GM19035 (cell line): ENCODE results near the gene CTR9.

Source experiments
- ATAC-seq: cut with Tn5 transposase; IDR thresholded peaks from one replicate; pipeline ENCODE4 v1.9.1; 2021; ENCODE audit not compliant: unreplicated experiment

The CTR9 gene

DNA sequence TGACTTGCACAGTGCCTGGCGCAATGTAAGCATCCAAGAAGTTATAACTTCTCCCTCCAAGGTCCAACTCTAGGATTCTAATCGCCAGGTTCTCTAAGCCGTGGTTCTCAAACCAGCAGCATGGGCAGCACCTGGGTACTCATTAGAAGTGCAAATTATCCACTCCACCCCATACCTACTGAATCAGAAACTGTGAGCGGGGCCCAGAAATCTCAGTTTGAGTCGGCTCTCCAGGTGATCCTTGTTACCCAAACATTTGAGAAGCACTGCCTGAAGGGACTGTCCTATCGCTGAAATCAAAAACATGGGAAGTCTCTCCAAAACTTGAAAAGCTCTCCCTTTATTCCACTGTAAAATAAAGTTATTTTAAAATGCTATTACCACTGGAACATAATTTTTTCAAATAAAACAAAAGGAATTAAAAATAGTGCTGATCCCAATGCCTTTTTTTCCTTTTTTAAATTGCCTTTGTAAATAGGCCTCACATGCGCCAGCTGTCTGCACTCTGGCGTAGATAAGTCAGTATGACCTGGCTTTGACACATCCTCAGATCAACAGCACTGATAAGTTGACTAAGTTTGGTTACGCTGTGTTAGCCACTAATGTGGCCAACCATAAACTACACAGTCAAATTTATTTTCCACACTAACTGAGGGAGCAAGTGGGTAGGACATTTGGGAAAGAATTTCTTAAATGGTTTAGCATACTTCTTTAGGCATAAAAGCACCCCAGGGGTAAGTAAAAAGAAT lies 8.4 kb upstream of the CTR9 start:
- ATAC-seq: no peak

DNA sequence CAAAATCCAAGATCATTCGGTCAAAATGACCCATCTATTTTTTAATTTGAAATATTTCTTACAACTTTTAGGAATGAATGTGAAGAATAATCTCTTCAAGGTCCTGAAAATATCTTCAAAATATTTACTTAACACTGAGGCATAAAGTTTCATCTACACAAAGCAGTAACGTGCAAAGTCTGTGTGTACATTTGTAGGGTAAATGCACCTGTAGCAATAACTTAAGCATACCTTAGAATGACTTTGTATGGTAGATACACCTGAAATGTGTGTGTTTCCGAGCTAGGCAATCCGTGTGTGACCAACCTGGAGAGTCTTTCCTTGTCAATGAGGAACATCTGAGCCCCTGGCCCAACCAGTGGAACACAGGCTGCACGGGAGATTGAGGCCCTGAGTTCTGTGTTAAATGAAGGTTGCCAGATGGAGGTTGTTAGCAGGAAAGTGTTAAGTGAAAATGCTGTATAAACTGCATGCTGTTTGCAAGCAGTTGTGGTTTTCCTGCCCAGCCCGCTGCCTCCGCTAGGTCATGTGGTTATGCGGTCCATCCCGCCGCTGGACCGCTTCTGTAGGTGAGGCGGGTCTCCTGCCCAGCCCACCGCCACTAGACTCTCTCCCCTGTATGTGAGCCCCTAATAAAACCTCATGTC lies 7.6 kb upstream of the CTR9 start:
- no peak for ATAC-seq

DNA sequence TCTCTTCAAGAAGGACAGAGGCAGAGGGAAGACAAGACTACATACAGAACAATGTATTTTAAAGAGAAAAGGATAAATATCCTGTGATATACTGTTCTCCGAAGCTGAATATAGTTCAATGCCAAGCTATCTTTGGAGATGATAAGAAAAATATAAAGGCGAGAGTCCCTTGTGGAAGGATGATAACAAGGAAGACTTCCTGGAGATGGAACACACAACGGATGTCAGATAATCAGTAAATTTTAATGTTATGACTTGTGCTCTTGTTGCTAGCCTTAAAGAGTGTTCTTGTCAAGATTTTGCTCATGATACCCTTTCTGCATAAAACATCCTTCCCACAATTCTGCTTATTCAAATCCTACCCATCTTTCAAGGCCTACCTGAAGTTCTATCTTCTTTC lies 6.8 kb upstream of the CTR9 start:
- ATAC-seq: no peak

DNA sequence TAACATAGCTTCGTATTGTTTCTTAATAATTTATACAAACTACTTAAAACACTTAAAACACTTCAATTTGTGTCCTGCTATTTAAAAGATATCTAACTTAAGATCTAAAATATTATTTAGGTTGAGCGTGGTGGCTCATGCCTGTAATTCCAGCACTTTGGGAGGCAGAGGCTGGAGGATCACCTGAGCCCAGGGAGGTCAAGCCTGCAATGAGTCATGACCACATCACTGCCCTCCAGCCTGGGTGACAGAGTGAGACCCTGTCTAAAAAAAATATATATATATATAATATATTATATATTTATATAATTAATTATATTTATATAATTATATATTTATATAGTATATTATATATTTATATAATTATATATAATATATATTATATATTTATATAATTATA lies 4.2 kb upstream of the CTR9 start:
- ATAC-seq: no peak

DNA sequence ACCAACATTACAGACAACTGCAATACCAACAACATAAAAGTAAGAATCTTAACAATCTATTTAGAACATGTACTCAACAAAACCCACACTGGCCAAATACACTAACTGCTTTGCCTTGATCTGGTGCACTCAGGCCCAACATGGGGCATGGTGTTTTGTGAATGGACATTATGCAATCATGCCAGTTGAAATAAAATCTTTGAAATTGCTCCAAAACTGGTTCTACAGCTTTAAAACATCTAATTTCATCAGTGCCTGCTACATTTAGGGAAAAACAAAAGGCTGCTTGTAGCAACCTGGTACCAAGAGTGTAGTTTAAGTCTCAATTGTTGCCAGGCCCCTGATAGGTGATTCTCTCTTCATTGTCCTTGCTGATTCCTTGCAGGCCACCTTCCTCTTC lies 3.3 kb upstream of the CTR9 start:
- no peak for ATAC-seq

DNA sequence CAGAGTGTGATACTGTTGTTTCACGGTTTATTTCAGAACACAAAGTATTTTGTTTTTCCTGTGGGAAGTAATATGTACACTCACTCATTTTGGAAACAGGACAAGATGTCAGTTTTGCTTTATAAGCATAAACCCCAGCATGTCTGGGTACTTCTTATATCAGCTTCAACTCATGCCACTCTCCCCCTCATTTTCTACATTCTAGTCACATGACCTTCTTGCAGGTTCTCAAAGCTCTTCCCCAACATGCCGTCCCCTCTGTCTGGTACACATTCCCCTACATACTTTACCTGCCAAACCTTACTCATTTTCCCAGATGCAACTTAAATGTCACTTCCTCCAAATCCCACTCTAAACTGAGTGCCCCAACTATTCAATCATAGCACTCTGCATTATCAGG lies 1.6 kb upstream of the CTR9 start:
- ATAC-seq: no peak

DNA sequence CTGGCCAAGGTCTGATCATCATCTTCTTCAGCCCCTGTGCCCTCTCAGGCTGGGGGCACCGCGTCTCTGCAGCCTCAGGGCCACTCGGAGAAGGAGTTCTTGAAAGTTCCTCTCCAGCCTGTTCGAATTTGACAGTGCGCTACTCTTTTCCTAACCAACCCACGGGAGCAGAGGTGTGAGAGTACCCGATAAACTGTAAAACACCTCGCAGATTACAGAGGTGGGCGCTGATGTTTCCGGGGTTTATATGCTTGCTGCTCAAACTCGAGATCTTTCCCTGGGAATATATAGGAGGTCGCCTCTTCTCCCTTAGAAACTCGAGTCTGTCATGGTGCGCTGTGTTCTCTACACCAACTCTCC lies 515 bp downstream of the CTR9 start:
- peak; percentile 34 for ATAC-seq

DNA sequence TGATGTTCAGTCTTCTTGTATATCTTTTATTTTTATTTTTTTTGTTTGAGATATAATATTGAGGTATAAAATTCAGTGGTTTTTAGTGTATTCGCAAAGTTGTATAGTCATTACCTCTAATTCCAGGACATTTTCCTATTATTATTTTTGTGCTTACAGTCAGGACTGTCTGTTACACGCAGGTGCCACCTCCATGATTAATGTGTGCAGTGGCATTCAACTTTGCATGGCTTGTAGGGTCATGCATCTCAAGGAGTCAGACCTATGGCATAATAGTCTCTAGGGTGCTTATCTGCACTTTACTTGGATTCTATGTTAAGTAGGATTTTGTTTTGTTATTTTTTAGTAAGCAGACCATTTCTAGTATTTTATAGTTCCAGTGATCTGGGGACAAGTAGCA lies 1.0 kb downstream of the CTR9 start:
- no peak for ATAC-seq

DNA sequence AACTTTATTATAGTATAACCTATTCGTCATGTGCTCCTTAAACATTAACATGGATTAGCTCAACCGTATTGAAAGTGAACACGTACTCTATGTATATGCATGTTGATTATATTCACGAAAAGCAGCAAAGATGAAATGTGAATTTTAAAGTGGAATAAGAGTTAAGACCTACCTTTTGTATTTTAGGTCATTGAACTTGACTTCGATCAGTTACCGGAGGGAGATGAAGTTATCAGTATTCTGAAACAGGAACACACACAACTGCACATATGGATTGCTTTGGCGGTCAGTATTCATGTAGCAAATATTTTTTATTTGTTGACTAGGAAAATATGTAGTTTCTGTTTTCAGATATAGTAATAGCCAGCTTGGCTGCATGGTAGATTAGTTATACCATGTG lies 1.4 kb downstream of the CTR9 start:
- ATAC-seq: no peak

DNA sequence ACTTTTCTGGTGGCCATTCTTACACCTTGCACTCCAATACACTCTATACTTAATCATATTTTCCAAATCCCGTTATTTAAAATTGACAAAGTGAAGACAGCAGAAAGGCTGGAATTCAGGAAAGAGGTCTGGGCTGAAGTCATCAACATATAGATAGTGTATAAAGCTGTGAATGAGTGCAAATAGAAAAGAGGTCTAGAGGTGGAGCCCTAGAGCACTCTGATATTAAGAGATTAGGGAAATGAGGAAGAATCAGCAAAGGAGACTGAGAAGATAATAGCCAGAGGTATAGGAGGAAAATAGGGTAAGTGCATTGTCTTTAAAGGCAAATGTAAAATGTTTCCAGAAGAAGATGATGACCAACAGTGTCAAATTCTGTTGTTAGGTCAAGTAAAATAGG lies 7.9 kb downstream of the CTR9 start:
- ATAC-seq: no peak

DNA sequence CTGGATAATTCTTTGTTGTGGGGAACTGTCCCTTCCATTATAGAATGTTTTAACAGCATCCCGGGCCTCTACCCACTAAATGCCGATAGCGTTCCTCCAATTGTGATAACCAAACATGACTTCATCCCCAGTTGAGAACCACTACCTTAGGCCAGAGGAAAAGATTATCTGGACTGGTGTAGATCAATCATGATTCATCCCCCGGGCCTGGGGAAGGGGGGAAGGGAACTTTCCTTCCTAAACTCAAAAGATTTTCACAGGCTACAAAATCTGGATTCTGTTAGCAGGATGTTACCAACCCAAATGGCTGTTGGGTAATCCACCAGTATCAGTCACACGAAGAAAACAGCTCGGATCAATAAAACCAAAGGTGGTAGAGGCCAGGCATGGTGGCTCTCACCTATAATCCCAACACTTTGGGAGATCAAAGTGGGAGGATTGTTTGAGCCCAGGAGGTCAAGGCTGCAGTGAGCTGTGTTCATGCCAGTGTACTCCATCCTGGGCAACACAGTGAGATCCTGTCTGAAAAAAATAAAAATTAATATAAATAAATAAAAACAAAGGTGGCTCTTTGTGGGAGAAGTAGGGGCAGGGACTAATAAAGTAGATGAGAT lies 10.1 kb downstream of the CTR9 start:
- no peak for ATAC-seq

DNA sequence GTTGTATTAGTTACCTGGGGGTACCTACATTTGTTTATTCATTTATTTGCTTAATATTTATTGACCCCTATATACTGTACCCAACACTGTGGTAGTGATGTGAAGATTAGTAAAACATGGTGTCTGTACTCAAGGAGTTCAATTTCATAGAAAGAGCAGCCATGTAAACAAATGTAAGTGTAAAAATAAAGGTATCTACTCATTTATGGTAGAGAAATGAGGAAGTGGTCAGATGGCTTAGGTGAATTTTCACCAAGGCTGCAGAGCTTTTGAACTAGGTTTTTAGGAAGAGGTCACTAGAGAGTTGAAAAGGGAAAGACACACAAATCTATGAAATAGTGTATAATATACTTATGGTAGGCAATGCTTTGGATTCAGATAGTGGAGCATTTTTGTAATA lies 11.1 kb downstream of the CTR9 start:
- ATAC-seq: peak; percentile 85

DNA sequence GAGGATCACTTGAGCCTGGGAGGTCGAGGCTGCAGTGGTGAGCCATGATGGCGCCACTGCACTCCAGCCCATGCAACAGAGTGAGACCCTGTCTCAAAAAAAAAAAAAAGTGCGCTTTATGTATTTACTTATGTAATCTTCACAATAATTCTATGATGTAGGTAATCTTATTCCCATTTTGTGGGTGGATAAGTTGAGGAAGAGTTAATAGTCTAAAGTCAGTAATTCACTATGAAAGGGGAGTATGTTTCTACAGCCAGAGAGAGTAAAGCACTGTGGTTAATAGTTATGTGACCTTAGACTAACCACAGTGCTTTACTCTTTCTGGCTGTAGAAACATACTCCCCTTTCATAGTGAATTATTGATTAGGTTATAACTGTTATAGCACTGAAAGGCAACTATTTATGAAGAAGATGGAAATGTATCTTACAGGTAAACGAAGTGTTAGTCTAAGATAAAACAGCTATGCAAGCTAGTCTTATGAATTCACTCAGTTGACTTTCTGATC lies 11.9 kb downstream of the CTR9 start:
- no peak for ATAC-seq

DNA sequence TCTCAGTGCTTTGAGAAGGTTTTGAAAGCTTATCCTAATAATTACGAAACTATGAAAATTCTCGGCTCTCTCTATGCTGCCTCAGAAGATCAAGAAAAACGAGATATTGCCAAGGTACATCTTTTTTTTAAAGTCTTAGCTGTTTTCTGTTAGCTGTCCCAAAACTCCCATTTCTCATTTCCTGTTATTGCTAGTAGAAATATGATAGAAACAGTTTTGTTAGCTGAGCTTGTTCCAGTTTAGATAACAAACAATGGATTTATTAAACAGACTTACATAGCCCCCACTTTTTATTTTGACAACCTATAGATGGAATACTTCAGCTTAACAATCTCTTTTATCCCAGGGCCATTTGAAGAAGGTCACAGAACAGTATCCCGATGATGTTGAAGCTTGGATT lies 12.7 kb downstream of the CTR9 start:
- no peak for ATAC-seq

DNA sequence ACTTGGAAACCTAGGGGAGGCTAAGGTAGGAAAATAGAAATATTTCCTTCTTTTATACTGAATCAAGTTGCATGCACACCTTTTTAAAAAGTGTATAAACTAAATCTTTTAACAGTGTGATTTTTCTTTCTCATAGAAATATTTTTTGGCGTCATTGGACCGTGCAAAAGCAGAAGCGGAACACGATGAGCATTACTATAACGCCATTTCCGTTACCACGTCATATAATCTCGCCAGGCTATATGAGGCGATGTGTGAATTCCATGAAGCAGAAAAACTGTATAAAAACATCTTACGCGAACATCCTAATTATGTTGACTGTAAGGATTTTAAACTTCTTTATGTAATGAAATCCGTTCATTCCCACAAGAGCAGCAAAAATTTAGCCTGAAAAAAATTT lies 13.4 kb downstream of the CTR9 start:
- ATAC-seq: no peak

DNA sequence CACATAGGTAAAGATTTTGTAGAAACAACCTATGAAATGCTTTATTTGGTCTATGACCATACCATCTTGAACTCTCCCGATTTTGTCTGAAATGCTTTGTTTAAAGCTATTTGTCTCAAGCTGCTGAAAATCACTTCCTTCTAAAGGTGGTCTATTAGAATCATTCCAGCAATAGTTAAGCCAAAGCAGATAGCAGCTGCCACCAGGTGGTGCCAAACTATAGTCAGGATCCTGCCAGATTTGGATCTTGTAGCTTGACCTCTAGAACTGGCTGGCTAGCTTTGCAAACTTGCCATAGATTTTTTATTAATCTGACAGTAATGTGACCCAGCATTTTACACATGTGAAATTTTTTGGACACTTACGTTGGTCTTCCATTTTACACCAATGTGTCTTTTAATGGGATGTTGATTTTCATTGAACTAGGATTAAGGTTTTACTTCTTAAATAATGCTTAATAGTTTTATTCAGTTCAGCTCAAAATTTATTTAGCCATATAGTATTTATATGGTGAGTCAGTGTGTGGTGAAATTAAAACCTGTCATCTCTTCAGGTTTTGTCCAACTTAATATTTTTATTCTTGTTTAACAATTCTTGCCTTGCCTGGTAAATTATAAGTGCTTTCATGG lies 19.7 kb downstream of the CTR9 start:
- no peak for ATAC-seq

DNA sequence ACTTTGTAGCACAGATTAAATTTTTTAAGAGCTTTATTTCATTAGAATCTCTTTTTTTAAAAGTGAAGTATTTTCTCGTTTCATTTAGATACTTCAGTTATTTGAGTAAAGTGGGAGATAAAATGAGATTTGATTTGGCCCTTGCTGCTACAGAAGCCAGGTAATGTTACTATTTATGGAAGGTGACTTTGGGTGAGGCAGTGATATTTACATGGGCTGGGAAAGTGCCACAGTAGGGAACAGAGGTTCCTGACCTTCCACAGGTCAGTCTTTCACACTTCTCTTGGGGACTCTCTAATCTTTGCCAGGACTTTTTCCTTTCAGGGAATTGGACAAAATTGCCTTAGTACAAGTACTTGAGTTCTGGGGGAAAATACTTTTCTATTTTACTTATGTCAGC lies 20.4 kb downstream of the CTR9 start:
- no peak for ATAC-seq

DNA sequence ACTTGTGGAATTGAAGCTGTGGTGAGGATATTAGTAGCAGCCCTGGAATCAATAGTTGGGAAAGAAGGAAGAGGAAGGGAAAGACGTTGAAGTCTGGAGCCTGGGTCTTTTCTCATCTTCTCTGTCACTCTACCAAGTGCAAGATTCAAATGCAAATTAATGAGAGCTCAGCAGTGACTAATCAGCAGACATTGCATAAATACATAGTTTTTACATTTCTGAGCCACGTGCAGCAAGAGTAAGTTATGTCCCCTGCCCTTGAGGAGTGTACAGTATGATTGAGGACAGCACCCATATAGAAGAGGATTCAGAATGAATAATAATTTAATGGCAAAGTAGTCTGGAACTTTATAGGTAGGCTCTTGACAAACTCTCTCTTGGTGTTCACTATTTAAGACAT lies 23.8 kb downstream of the CTR9 start:
- no peak for ATAC-seq

DNA sequence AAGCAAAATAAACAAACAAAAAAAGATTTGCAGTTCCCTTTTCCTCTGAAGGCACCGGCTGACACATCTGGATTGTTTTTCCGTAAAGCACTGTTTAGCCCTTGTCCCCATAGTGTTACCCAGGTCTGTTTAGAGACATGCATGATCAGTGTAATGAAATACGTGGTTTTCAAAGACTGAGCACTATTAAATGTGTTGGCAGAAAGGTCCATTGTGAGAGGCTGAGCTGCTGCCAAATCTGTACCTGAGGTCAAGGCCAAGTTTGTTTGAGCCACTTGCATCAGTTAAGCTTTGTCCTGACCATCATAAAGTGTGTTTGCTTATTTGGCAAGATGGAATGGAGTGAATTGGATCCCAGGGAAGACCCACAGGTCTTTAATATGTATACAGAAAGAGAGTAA lies 26.3 kb downstream of the CTR9 start:
- ATAC-seq: no peak

DNA sequence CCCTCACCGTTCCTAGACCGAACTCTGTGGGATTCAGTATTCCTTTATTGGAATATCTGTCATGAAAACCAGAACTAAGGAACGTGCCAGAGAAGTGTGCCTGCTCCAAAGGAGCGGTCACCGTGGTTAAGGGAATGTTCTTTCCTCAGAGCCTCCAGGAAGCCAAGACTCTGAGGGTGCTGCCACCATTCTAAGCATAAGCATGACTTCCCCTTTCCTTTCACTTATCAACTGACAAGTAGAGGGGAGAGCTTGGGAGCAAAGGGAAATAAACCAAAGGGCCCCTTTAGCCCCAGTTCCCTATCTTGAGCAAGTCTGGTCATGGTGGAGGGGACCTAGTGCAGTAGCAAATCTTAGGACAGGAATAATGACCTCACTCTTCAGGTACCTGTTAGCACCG lies 26.8 kb downstream of the CTR9 start:
- no peak for ATAC-seq

DNA sequence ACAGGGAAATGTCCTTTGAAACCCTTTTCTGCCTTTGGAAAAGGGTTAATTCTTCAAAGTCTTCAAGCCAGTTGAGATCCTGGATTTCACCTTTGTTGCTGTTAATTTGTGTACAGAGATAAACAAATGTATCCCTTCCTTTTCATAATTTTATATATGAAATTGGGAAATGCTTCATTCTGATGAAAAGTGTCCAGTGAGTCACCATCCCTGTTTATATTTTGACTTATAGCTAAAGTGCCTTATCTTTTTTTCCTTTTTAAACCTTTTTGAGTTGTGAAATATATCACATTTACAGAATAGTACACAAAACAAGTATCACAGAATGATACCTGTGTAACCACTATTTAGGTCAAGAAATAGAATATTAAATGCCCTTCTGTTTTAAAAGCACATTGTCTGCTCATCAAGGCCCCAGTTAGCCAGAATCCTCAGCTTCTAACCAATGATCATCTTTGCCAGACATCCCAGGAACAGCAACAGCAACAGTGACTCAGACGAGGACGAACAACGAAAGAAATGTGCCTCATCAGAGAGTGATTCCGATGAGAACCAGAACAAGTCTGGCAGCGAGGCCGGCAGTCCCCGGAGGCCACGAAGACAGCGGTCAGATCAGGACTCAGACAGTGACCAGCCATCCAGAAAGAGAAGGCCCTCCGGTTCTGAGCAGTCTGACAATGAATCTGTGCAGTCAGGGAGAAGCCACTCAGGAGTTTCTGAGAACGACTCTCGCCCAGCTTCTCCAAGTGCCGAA lies 27.3 kb downstream of the CTR9 start:
- no peak for ATAC-seq
